Omental fat pad (tissue), 4 donors: Measurements from ENCODE around the gene TMEM182. TPM values are rescaled to one million over a fixed set of nuclear protein-coding genes. Genes with fewer than 3 reads are reported as not detected.

Experiments used
- ATAC-seq: fragments of 150-250 bp; one replicate; pipeline ENCODE4 v1.9.1; 2016; ENCODE audit warnings: mild to moderate bottlenecking, moderate library complexity; ENCODE audit not compliant: low FRiP score
- DNase-seq: peaks from one replicate; pipeline ENCODE4 v3.0.0-alpha.2; 2019; ENCODE audit warnings: low spot score
- CTCF ChIP-seq, 3 donors: fragments of 450-650 bp; IDR thresholded peaks; one replicate each; pipeline ENCODE4 v1.5.1; 2016 to 2017; ENCODE audit warnings: antibody characterized with exemption in 3 of 3, mild to moderate bottlenecking in 3 of 3, moderate library complexity in 2 of 3
- total RNA-seq, 4 donors: library from RNA; depleted of rRNA; stranded (reverse); fragments of >200 nt; gene quantifications; one replicate each; pipeline ENCODE4 v1.1.0, GENCODE V29; 2016

The TMEM182 gene
- total RNA-seq, 4 donors from 2014 or later = 1.3 to 2.4 (median 1.5) TPM

GRCh38 chr2:102768253-102768652 lies 6.4 kb downstream of the TMEM182 start:
- no peak for DNase-seq

GRCh38 chr2:102768892-102769291 lies 7.1 kb downstream of the TMEM182 start:
- ATAC-seq (no peak), DNase-seq (no peak)
- no peak for TF ChIP-seq CTCF (IDR thresholded peaks at IDR 0.05)

More at GRCh38 chr2:102768253-102768652, 6.4 kb downstream of the TMEM182 start:
- TF ChIP-seq CTCF (IDR thresholded peaks at IDR 0.05) = no peak
- ATAC-seq = no peak

GRCh38 chr2:102770506-102770905 lies 8.7 kb downstream of the TMEM182 start:
- ATAC-seq = no peak
- no peak for TF ChIP-seq CTCF (IDR thresholded peaks at IDR 0.05)
- no peak for DNase-seq

GRCh38 chr2:102771114-102771513 lies 9.3 kb downstream of the TMEM182 start:
- DNase-seq (no peak), ATAC-seq (no peak)

GRCh38 chr2:102772659-102773058 lies 10.8 kb downstream of the TMEM182 start:
- DNase-seq = no peak
- no peak for ATAC-seq
- TF ChIP-seq CTCF (IDR thresholded peaks at IDR 0.05) = no peak

More at GRCh38 chr2:102771114-102771513, 9.3 kb downstream of the TMEM182 start:
- TF ChIP-seq CTCF (IDR thresholded peaks at IDR 0.05) = no peak

- no peak for TF ChIP-seq CTCF (IDR thresholded peaks at IDR 0.05)
- DNase-seq = no peak
- ATAC-seq = no peak
Observed at GRCh38 chr2:102773149-102773705, 11.4 kb downstream of the TMEM182 start.

GRCh38 chr2:102778260-102778659 lies 16.4 kb downstream of the TMEM182 start:
- TF ChIP-seq CTCF (IDR thresholded peaks at IDR 0.05) = no peak
- ATAC-seq = no peak
- DNase-seq = no peak
